WERI-Rb-1 (cell line): Measurements from ENCODE around the gene ARHGEF37.
"Not testable (repeated sequence)": the region's sequence is repeated elsewhere in the genome, so short reads cannot be mapped to it uniquely, and the experiment has no call there.

Source experiments
- DNase-seq: peaks from one replicate; pipeline ENCODE4 v3.0.0-alpha.2; 2020
- H3K27ac ChIP-seq: fragments of 250-450 bp; sonication (Bioruptor Pico); 2 replicates; pipeline ENCODE4 v1.5.1; 2020; ENCODE audit warnings: mild to moderate bottlenecking, moderate library complexity
- H3K27me3 ChIP-seq: fragments of 250-450 bp; sonication (Bioruptor Pico); 2 replicates; pipeline ENCODE4 v1.5.1; 2021; ENCODE audit warnings: mild to moderate bottlenecking, low read depth, moderate library complexity; ENCODE audit not compliant: insufficient read depth, severe bottlenecking
- H3K36me3 ChIP-seq: fragments of 250-450 bp; sonication (Bioruptor Pico); 2 replicates; pipeline ENCODE4 v1.5.1; 2020; ENCODE audit warnings: mild to moderate bottlenecking, moderate library complexity
- H3K4me3 ChIP-seq: 2 replicates; pipeline ENCODE4 v1.5.1; 2011; ENCODE audit warnings: low read depth, mild to moderate bottlenecking, control low read depth, low read length
- H3K9me3 ChIP-seq: fragments of 250-450 bp; sonication (Bioruptor Pico); 2 replicates; pipeline ENCODE4 v1.5.1; 2021; ENCODE audit warnings: mild to moderate bottlenecking, moderate library complexity; ENCODE audit not compliant: severe bottlenecking
- TF ChIP-seq, protein P1 (sequence below): IDR thresholded peaks from 2 replicates; pipeline ENCODE4 v1.5.1; 2011; ENCODE audit warnings: low read depth, mild to moderate bottlenecking, control low read depth, inconsistent platforms, low read length

ARHGEF37 gene

GRCh38 chr5:149594206-149594895 lies 13.1 kb downstream of the ARHGEF37 start:
- H3K4me3 ChIP-seq = no peak overlapping the region
- H3K36me3 ChIP-seq = no peaks in the 10 kb centered on the region
- H3K27me3 ChIP-seq = no peaks in the 10 kb centered on the region
- no peak for DNase-seq
- TF ChIP-seq, protein P1, sequence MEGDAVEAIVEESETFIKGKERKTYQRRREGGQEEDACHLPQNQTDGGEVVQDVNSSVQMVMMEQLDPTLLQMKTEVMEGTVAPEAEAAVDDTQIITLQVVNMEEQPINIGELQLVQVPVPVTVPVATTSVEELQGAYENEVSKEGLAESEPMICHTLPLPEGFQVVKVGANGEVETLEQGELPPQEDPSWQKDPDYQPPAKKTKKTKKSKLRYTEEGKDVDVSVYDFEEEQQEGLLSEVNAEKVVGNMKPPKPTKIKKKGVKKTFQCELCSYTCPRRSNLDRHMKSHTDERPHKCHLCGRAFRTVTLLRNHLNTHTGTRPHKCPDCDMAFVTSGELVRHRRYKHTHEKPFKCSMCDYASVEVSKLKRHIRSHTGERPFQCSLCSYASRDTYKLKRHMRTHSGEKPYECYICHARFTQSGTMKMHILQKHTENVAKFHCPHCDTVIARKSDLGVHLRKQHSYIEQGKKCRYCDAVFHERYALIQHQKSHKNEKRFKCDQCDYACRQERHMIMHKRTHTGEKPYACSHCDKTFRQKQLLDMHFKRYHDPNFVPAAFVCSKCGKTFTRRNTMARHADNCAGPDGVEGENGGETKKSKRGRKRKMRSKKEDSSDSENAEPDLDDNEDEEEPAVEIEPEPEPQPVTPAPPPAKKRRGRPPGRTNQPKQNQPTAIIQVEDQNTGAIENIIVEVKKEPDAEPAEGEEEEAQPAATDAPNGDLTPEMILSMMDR = no peak
- no peak overlapping the region for H3K27ac ChIP-seq
- no peaks in the 10 kb centered on the region for H3K9me3 ChIP-seq

- H3K27ac ChIP-seq, DNase-seq, H3K9me3 ChIP-seq: not testable (repeated sequence)
Observed at GRCh38 chr5:149595105-149595504, 13.8 kb downstream of the ARHGEF37 start.

DNA sequence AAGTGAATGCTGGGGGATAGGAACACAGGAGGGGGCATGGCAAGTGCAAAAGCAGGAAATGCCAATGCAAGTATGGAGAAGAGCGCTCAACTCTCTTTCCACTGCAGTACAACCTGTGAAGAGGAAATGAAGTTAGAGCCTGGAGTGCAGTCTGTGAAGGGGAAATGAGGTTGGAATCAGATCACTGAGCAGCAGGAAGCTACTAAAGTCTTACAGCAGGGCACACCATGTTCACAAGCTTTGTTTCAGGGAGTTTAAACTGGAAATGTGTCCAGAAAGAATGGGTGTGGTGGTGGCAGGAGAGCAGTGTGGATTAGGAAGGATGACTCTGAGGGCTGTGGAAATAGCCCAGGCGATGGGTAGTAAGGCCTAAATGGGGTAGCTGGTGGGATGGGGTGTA lies 15.4 kb downstream of the ARHGEF37 start:
- DNase-seq = no peak
- Histone ChIP-seq H3K4me3 (no peak overlapping the region), H3K27me3 (no peaks in the 10 kb centered on the region), H3K27ac (no peak overlapping the region), H3K36me3 (no peaks in the 10 kb centered on the region), H3K9me3 (no peaks in the 10 kb centered on the region)
- TF ChIP-seq, protein P1 = no peak

More at GRCh38 chr5:149595105-149595504, 13.8 kb downstream of the ARHGEF37 start:
- H3K4me3 ChIP-seq, H3K27me3 ChIP-seq, H3K36me3 ChIP-seq: not testable (repeated sequence)

DNA sequence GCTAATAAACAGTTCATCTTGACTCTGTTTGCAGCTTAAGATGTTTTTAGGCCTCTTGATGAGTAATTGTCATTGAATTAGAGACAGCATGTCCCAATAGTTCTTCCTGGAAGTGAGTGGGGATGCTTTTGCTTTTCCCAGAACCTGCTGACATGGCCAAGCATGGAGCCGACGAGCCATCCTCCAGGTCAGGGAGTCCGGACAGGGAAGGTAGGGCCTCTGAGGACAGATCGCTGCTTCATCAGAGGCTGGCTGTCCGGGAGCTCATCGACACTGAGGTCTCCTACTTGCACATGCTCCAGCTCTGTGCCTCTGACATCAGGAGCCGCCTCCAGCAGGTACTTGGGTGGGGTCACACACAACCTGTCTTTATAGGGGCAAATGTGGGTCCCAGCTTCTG lies 16.3 kb downstream of the ARHGEF37 start:
- Histone ChIP-seq H3K9me3 (no peaks in the 10 kb centered on the region), H3K27ac (no peak overlapping the region), H3K27me3 (no peaks in the 10 kb centered on the region), H3K36me3 (no peaks in the 10 kb centered on the region), H3K4me3 (no peak overlapping the region)
- no peak for DNase-seq
- TF ChIP-seq, protein P1 = no peak

- not testable (repeated sequence) for H3K27ac ChIP-seq, H3K9me3 ChIP-seq, H3K36me3 ChIP-seq, DNase-seq, H3K4me3 ChIP-seq, H3K27me3 ChIP-seq
Observed at GRCh38 chr5:149598234-149598633, 16.9 kb downstream of the ARHGEF37 start.

DNA sequence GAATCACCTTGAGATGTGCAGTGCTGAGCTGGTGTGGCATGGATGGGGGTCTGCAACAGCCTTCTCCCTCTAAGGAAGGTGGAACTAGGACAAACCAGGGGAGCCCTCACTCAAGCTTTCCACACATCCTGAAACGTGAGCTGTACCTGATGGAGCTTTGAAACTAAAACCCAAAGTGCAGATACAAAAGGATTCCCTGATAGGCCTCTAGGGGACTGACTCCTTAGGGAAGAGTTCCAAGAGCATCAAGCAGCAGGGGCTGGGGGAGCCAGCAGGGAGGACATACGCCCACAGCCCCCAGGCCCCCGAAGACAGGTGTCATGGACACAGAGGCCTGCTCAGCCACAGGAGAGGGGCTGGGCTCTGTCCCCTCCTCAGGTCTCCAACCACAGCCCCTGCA lies 17.7 kb downstream of the ARHGEF37 start:
- Histone ChIP-seq H3K27ac (no peak overlapping the region), H3K27me3 (no peaks in the 10 kb centered on the region), H3K9me3 (no peaks in the 10 kb centered on the region), H3K4me3 (no peak overlapping the region), H3K36me3 (no peaks in the 10 kb centered on the region)
- TF ChIP-seq, protein P1 = no peak
- DNase-seq = no peak

DNA sequence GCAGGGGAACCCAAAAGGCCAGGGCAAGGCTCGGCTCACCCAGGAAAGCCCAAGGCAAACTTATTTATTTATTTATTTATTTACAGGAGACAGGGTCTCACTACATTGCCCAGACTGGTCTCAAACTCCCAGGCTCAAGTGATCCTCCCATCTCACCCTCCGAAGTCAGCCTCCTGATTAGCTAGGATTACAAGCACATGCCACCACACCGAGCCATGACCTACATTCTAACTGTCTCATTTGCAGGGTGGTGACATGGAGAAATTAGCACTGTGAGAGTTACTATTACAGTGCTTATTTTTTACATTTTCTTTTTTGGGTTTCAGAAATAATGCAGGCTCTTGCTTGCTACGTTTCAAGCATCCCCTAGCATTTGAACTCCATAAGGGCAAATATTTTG lies 18.1 kb downstream of the ARHGEF37 start:
- no peaks in the 10 kb centered on the region for H3K36me3 ChIP-seq

More for the DNA sequence above, 18.1 kb downstream of the ARHGEF37 start:
- no peak for DNase-seq
- TF ChIP-seq, protein P1 = no peak
- Histone ChIP-seq H3K9me3 (no peaks in the 10 kb centered on the region), H3K4me3 (no peak overlapping the region), H3K27me3 (no peaks in the 10 kb centered on the region), H3K27ac (no peak overlapping the region)
